K562 (cell line): Measurements from ENCODE around the gene ACP5. TPM values are rescaled to one million over a fixed set of nuclear protein-coding genes. Genes with fewer than 3 reads are reported as not detected.

ENCODE experiments used
- ADNP ChIP-seq: fragments of 200-800 bp; sonication (Bioruptor generic); IDR thresholded peaks from 2 replicates; pipeline ENCODE4 v1.6.1; 2016; ENCODE audit warnings: missing genetic modification characterization, missing compliant biosample characterization
- ARID1B ChIP-seq: fragments of 450-650 bp; IDR thresholded peaks from 2 replicates; pipeline ENCODE4 v1.6.1; 2016; ENCODE audit warnings: antibody characterized with exemption, mild to moderate bottlenecking, inconsistent platforms
- ASH1L ChIP-seq: fragments of 450-650 bp; IDR thresholded peaks from 2 replicates; pipeline ENCODE4 v1.6.1; 2018; ENCODE audit warnings: borderline replicate concordance, mild to moderate bottlenecking, low read depth; ENCODE audit not compliant: partially characterized antibody
- CBX1 ChIP-seq: sonication (generic); IDR thresholded peaks from 2 replicates; pipeline ENCODE4 v1.6.1; 2016; ENCODE audit warnings: antibody characterized with exemption, low read depth, mild to moderate bottlenecking
- CC2D1A ChIP-seq: fragments of 450-650 bp; IDR thresholded peaks from 2 replicates; pipeline ENCODE4 v1.6.1; 2017; ENCODE audit warnings: mild to moderate bottlenecking
- ETS1 ChIP-seq: conservative IDR thresholded peaks from 2 replicates; pipeline ENCODE4 v1.6.1; 2011; ENCODE audit warnings: low read depth, mild to moderate bottlenecking, low read length; ENCODE audit not compliant: control insufficient read depth
- HDAC2 ChIP-seq: fragments of 450-650 bp; IDR thresholded peaks from 2 replicates; pipeline ENCODE4 v1.6.1; 2016; ENCODE audit warnings: mild to moderate bottlenecking
- HDGF ChIP-seq: fragments of 450-650 bp; IDR thresholded peaks from 2 replicates; pipeline ENCODE4 v1.6.1; 2016
- HOXB6 ChIP-seq: fragments of 250-450 bp; sonication (Bioruptor Pico); IDR thresholded peaks from 2 replicates; pipeline ENCODE4 v1.5.1; 2022; ENCODE audit warnings: mild to moderate bottlenecking, borderline replicate concordance
- MNT ChIP-seq, 2 experiments: fragments of 450-650 bp; conservative IDR thresholded peaks; 2 replicates each; pipeline ENCODE4 v1.6.1; 2017; ENCODE audit warnings: mild to moderate bottlenecking in 2 of 2, moderate library complexity in 2 of 2
- POLR2A ChIP-seq: fragments of 450-650 bp; conservative IDR thresholded peaks from 2 replicates; pipeline ENCODE4 v1.6.1; 2016
- RBM15 ChIP-seq: fragments of 200-400 bp; formaldehyde crosslinking; IDR thresholded peaks from 2 replicates; pipeline ENCODE4 v1.6.1; 2018; ENCODE audit warnings: mild to moderate bottlenecking, low read length, moderate library complexity; ENCODE audit not compliant: insufficient read depth
- RHOXF2B ChIP-seq: fragments of 250-450 bp; sonication (Bioruptor Pico); conservative IDR thresholded peaks from 2 replicates; pipeline ENCODE4 v1.5.1; 2021
- SAP30 ChIP-seq: fragments of 200-600 bp; sonication (generic); IDR thresholded peaks from 2 replicates; pipeline ENCODE4 v1.6.1; 2012; ENCODE audit warnings: borderline replicate concordance, low read depth, mild to moderate bottlenecking, moderate library complexity, low read length, control low read depth, inconsistent platforms; ENCODE audit not compliant: insufficient read depth, poor library complexity, severe bottlenecking
- SPI1 ChIP-seq: IDR thresholded peaks from 2 replicates; pipeline ENCODE4 v1.6.1; 2011; ENCODE audit warnings: low read depth, low read length, control low read depth, borderline replicate concordance
- TFE3 ChIP-seq: fragments of 450-650 bp; formaldehyde crosslinking; IDR thresholded peaks from 2 replicates; pipeline ENCODE4 v1.4.0; 2020; ENCODE audit warnings: mild to moderate bottlenecking, mixed read lengths
- ZBTB9 ChIP-seq: fragments of 450-650 bp; formaldehyde crosslinking; IDR thresholded peaks from 2 replicates; pipeline ENCODE4 v1.4.0; 2020; ENCODE audit warnings: mild to moderate bottlenecking, moderate library complexity
- ZNF324 ChIP-seq: fragments of 250-450 bp; sonication (Bioruptor Pico); IDR thresholded peaks from 2 replicates; pipeline ENCODE4 v1.4.0; 2020; ENCODE audit warnings: mild to moderate bottlenecking
- polyA plus RNA-seq, 8 experiments: library from polyadenylated mRNA; depleted of rRNA in 4 of 8; stranded (reverse) in 5 of 8; unstranded in 3 of 8; fragments of >200 nt; fragmentation: Nextera tagmentation in 2 of 8; fragmentation: Illumina TruSeq in 1 of 8; extraction: Ambion mirVana in 2 of 8; extraction: Trizol in 1 of 8; gene quantifications; 2 replicates each; pipeline versions ENCODE4 v1.2.1 to v1.2.3, GENCODE V29; 2011 to 2014; ENCODE audit warnings: inconsistent platforms in 1 of 8, missing spikeins in 1 of 8
- total RNA-seq, 7 experiments: library from RNA; depleted of rRNA in 6 of 7; stranded (reverse); fragments of >200 nt in 6 of 7; fragmentation: Illumina TruSeq in 2 of 7; extraction: Trizol in 2 of 7; gene quantifications; 2 replicates each; pipeline versions ENCODE4 v1.2.1 to v1.2.3, GENCODE V29; 2011 to 2021; ENCODE audit warnings: low replicate concordance in 1 of 7
- TF ChIP-seq, protein P1 (sequence below): sonication (generic); formaldehyde crosslinking; IDR thresholded peaks from 2 replicates; pipeline ENCODE4 v1.9.0; 2022; ENCODE audit warnings: mild to moderate bottlenecking, missing genetic modification reagents
- TF ChIP-seq, protein P2 (sequence below), 3 experiments: IDR thresholded peaks in 2 of 3; conservative IDR thresholded peaks in 1 of 3; 2 replicates each; pipeline ENCODE4 v1.5.1; 2011 to 2012; ENCODE audit warnings: low read length in 3 of 3, mild to moderate bottlenecking in 3 of 3, control low read depth in 2 of 3, improper control_type of control experiment in 1 of 3, inconsistent platforms in 1 of 3, low read depth in 1 of 3, mixed read lengths in 1 of 3, moderate library complexity in 1 of 3; ENCODE audit not compliant: insufficient read depth in 2 of 3

Gene ACP5
- total and polyA plus RNA-seq, 9 of the 15 experiments (the other 6 are each of a cell fraction or from before 2014, with no cell fraction given): 0.06 to 1.1 (median 0.31) TPM; not detected in 1

DNA sequence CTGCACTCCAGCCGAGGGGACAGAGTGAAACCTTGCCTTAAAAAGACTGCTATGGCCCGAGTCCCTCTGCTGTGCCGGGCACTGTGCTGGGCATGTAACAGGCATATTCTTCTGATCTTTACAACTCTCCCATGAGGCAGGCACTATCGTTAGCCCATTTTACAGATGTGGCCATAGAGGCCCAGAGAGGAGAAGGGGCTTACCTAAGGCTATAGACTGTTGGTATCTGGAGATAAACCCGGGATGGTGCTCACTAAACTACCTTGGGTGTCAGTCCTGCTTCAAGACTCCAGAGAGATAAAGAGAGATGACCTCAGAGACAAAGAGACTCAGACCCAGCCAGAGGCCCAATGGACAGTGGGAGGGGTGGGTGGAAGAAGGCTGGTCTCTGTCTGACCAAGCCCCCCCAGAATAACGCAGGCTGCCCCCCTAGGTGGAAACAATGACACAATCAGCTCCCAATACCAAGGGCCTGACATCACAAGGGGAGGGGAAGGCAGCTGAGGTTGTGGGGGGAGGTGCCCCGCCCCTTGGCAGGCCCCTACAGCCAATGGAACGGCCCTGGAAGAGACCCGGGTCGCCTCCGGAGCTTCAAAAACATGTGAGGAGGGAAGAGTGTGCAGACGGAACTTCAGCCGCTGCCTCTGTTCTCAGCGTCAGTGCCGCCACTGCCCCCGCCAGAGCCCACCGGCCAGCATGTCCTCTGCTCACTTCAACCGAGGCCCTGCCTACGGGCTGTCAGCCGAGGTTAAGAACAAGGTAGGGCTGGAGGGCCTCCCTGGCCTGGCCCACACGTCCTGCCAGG is 39.0 kb downstream of the ACP5 start, which contains the start of gene CNN1 (continued):
- TF ChIP-seq, protein P1, sequence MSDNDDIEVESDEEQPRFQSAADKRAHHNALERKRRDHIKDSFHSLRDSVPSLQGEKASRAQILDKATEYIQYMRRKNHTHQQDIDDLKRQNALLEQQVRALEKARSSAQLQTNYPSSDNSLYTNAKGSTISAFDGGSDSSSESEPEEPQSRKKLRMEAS: peak; percentile 67; the same call in 1 of the 2 replicates
- TF ChIP-seq ASH1L: no peak
- no peak for TF ChIP-seq RBM15
- 0 out of 2 replicates have a peak, but pooled peaks have one; percentile 34 for TF ChIP-seq ETS1
- no peak for TF ChIP-seq ZBTB9 (CRISPR knock-in tag)
- no peak for TF ChIP-seq ARID1B
- peak; percentile 92 for TF ChIP-seq HDAC2
- TF ChIP-seq, protein P2, sequence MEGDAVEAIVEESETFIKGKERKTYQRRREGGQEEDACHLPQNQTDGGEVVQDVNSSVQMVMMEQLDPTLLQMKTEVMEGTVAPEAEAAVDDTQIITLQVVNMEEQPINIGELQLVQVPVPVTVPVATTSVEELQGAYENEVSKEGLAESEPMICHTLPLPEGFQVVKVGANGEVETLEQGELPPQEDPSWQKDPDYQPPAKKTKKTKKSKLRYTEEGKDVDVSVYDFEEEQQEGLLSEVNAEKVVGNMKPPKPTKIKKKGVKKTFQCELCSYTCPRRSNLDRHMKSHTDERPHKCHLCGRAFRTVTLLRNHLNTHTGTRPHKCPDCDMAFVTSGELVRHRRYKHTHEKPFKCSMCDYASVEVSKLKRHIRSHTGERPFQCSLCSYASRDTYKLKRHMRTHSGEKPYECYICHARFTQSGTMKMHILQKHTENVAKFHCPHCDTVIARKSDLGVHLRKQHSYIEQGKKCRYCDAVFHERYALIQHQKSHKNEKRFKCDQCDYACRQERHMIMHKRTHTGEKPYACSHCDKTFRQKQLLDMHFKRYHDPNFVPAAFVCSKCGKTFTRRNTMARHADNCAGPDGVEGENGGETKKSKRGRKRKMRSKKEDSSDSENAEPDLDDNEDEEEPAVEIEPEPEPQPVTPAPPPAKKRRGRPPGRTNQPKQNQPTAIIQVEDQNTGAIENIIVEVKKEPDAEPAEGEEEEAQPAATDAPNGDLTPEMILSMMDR (IDR thresholded peaks at IDR 0.05 in 2 of 3, conservative IDR thresholded peaks at IDR 0.05 in 1 of 3; ENCODE audit: insufficient read depth in 2 of 3, low read depth in 1 of 3, low read length in 3 of 3): no peak
- TF ChIP-seq SPI1: no peak
- TF ChIP-seq TFE3 (CRISPR knock-in tag): no peak
- 0 out of 2 replicates have a peak, but pooled peaks have one; percentile 18 for TF ChIP-seq HDGF
- no peak for TF ChIP-seq RHOXF2B (CRISPR knock-in tag)
- TF ChIP-seq HOXB6: no peak
- TF ChIP-seq POLR2A: peak; percentile 53
- TF ChIP-seq CBX1: peak; percentile 63; the same call in 1 of the 2 replicates
- no peak for TF ChIP-seq SAP30
- no peak for TF ChIP-seq ZNF324
- no peak for TF ChIP-seq CC2D1A
- peak; percentile 98 for TF ChIP-seq ADNP (tag)
- peak in 1 of 2 experiments; percentile 50; a peak in 1 of 4 replicates for TF ChIP-seq MNT (conservative IDR thresholded peaks at IDR 0.05)
